Neuronal stem cell (in vitro differentiated cells): Measurements from ENCODE around the gene SIVA1.

ENCODE experiments used
- DNase-seq: peaks from one replicate; pipeline ENCODE4 v3.0.0-alpha.2; 2013; ENCODE audit warnings: low spot score
- H2AFZ ChIP-seq: one replicate; pipeline ENCODE4 v1.6.1; 2013; ENCODE audit warnings: mild to moderate bottlenecking, low read length, inconsistent platforms
- H2AK5ac ChIP-seq: 2 replicates; pipeline ENCODE4 v1.6.1; 2013; ENCODE audit warnings: low read depth, mild to moderate bottlenecking, inconsistent platforms, low read length, moderate library complexity, mixed read lengths
- H2BK120ac ChIP-seq: 2 replicates; pipeline ENCODE4 v1.6.1; 2013; ENCODE audit warnings: low read depth, mild to moderate bottlenecking, inconsistent platforms, low read length, moderate library complexity, mixed read lengths
- H2BK12ac ChIP-seq: one replicate; pipeline ENCODE4 v1.6.1; 2013; ENCODE audit warnings: low read length, inconsistent platforms
- H2BK15ac ChIP-seq: 2 replicates; pipeline ENCODE4 v1.6.1; 2013; ENCODE audit warnings: mild to moderate bottlenecking, low read length, inconsistent platforms, mixed read lengths
- H2BK5ac ChIP-seq: one replicate; pipeline ENCODE4 v1.6.1; 2013; ENCODE audit warnings: inconsistent platforms, mild to moderate bottlenecking, low read length, moderate library complexity
- H3K14ac ChIP-seq: one replicate; pipeline ENCODE4 v1.6.1; 2013; ENCODE audit warnings: low read length, inconsistent platforms
- H3K18ac ChIP-seq: 2 replicates; pipeline ENCODE4 v1.6.1; 2013; ENCODE audit warnings: low read length, inconsistent platforms
- H3K23ac ChIP-seq: 2 replicates; pipeline ENCODE4 v1.6.1; 2013; ENCODE audit warnings: low read depth, mild to moderate bottlenecking, mixed read lengths, low read length, inconsistent platforms; ENCODE audit not compliant: poor library complexity
- H3K27ac ChIP-seq: replicated peaks from 3 replicates; pipeline ENCODE4 v1.5.1; 2013; ENCODE audit warnings: low read length, inconsistent platforms
- H3K27me3 ChIP-seq, 3 experiments: 2 replicates each; pipeline ENCODE4 v1.6.1; 2013; ENCODE audit warnings: low read length in 3 of 3, mild to moderate bottlenecking in 2 of 3, inconsistent platforms in 1 of 3, low read depth in 1 of 3, mixed read lengths in 1 of 3, moderate library complexity in 1 of 3; ENCODE audit not compliant: control insufficient read depth in 3 of 3, insufficient read depth in 3 of 3
- H3K36me3 ChIP-seq, 2 donors: replicated peaks in 1 of 2; 2 replicates each; pipeline ENCODE4 v1.6.1; 2013; ENCODE audit warnings: low read length in 2 of 2; ENCODE audit not compliant: control insufficient read depth in 2 of 2, insufficient read depth in 2 of 2
- H3K4ac ChIP-seq: 2 replicates; pipeline ENCODE4 v1.6.1; 2013; ENCODE audit warnings: inconsistent platforms, mild to moderate bottlenecking, low read length, moderate library complexity
- H3K4me1 ChIP-seq, 2 donors: 1 replicate in 1 of 2; 2 replicates in 1 of 2; pipeline ENCODE4 v1.6.1; 2013; ENCODE audit warnings: low read length in 2 of 2, low read depth in 1 of 2; ENCODE audit not compliant: control insufficient read depth in 2 of 2, insufficient read depth in 1 of 2
- H3K4me2 ChIP-seq: one replicate; pipeline ENCODE4 v1.6.1; 2013; ENCODE audit warnings: mild to moderate bottlenecking, low read length, inconsistent platforms; ENCODE audit not compliant: insufficient read depth, poor library complexity, severe bottlenecking
- H3K4me3 ChIP-seq, 2 donors: 2 replicates each; pipeline ENCODE4 v1.5.1; 2013; ENCODE audit warnings: low read length in 2 of 2, mild to moderate bottlenecking in 2 of 2, inconsistent platforms in 1 of 2, moderate library complexity in 1 of 2
- H3K79me1 ChIP-seq: one replicate; pipeline ENCODE4 v1.6.1; 2013; ENCODE audit warnings: low read depth, mild to moderate bottlenecking, inconsistent platforms, low read length, moderate library complexity
- H3K9ac ChIP-seq: one replicate; pipeline ENCODE4 v1.6.1; 2013; ENCODE audit warnings: mild to moderate bottlenecking, low read depth, low read length, inconsistent platforms; ENCODE audit not compliant: poor library complexity
- H3K9me3 ChIP-seq, 2 donors: replicated peaks in 1 of 2; 2 replicates each; pipeline versions ENCODE3 to v1.6.1; 2013; ENCODE audit warnings: low read length in 2 of 2, mild to moderate bottlenecking in 2 of 2, inconsistent platforms in 1 of 2, low read depth in 1 of 2, mixed read lengths in 1 of 2, moderate library complexity in 1 of 2; ENCODE audit not compliant: control insufficient read depth in 2 of 2, insufficient read depth in 1 of 2
- H4K8ac ChIP-seq: one replicate; pipeline ENCODE4 v1.6.1; 2013; ENCODE audit warnings: low read depth, mild to moderate bottlenecking, inconsistent platforms, low read length, moderate library complexity
- H4K91ac ChIP-seq: one replicate; pipeline ENCODE4 v1.6.1; 2013; ENCODE audit warnings: low read length, low read depth, mild to moderate bottlenecking, inconsistent platforms; ENCODE audit not compliant: poor library complexity
- WGBS, 2 donors: extraction: QIAGEN DNeasy Blood & Tissue Kit; methylation state at CpG; one replicate each; pipeline ENCODE4 v1.1.7; 2013; ENCODE audit warnings: missing lambda C conversion rate in 2 of 2, mixed read lengths in 1 of 2; ENCODE audit not compliant: insufficient read length in 2 of 2, insufficient replicate concordance in 1 of 2; ENCODE audit errors: extremely low coverage in 2 of 2; 5-methylcytosine and 5-hydroxymethylcytosine counted together

Gene SIVA1

DNA sequence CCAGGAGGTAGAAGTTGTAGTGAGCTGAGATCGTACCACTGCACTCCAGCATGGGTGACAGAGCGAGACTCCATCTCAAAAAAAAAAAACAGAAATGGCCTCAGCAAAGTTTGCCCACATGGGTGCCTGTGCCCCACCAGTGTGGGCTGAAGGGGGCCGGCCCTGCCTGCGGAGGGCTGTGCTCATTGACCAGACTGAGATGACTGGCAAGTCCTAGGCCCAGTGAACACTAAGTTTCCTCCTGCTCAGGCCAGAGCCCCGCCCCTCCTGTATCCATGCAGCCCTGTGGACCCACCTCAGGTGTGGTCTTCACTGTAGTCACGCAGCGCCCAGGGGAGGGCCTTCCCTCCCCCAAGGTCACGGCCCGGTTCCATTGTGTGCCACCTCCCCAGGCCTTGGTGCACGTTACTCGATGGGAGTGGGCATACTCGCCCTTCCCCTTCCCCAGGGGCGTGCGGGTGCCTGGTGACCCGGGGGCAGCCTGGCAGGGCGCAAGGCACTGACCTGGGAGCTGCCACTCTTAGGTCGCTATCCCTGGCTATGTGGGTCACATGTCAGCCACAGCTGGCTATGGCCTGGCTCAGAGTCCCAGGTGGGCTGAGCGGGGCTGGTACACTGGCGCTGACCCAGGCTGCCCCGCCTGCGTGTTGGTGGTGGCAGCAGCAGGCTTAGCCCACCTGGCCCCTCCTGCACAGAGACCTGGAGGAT lies 47.5 kb upstream of the SIVA1 start:
- Histone ChIP-seq H2BK12ac (no peak overlapping the region), H3K9me3 (peaks cover 11% of the 10 kb centered on the region in 2 donors), H2BK15ac (no peak overlapping the region), H3K4me2 (no peak overlapping the region), H3K36me3 (peaks cover 22 to 46% of the 10 kb centered on the region in 2 donors), H3K4ac (no peak overlapping the region), H2AK5ac (peak overlapping the region; percentile 89), H3K27ac (no peak overlapping the region), H3K27me3 (peaks cover 0 to 2% (median 0%) of the 10 kb centered on the region in 3 experiments), H2BK5ac (peak overlapping the region; percentile 87), H3K4me3 (no peak overlapping the region), H4K8ac (no peak overlapping the region), H3K9ac (no peak overlapping the region), H3K79me1 (peaks cover 8% of the 10 kb centered on the region), H3K23ac (no peak overlapping the region), H3K18ac (no peak overlapping the region), H3K14ac (peak overlapping the region; percentile 17), H4K91ac (peak overlapping the region; percentile 11), H2BK120ac (no peak overlapping the region), H3K4me1 (peaks cover 3 to 14% of the 10 kb centered on the region in 2 donors), H2AFZ (no peak overlapping the region)
- no CpG with 5 or more reads among the region's 21 CpGs for WGBS, 2 donors
- no peak for DNase-seq

DNA sequence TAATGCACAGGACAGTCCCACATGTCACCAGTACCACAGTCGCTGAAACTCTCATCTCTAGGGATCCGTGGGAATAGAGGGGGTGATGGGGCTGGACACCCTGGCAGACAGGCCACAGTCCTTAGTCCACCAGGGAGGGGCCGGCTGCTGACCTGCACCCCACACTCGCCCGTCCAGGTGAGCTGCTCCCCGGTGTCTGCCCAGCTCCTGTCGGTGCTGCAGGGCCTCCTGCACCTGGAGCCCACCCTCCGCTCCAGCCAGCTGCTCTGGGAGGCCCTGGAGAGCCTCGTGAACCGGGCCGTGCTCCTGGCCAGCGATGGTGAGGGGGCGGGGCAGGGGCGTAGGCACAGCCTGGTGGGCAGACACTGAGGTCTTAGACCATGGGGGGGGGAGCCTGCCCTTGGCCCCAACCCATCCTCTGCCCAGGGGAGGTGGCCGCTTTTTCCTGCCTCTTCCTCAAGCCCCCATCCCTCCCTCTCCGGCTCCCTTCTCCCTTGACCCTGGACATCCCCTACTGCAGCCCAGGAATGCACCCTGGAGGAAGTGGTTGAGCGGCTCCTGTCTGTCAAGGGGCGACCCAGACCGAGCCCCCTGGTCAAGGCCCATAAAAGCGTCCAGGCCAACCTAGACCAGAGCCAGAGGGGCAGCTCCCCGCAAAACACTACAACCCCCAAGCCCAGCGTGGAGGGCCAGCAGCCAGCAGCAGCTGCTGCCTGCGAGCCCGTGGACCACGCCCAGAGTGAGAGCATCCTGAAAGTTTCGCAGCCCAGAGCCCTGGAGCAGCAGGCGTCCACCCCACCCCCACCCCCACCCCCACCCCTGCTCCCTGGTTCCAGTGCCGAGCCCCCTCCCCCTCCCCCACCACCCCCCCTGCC lies 46.0 kb upstream of the SIVA1 start:
- peak overlapping the region; percentile 95 for H3K4ac ChIP-seq
- no peak overlapping the region for H3K23ac ChIP-seq
- H3K27me3 ChIP-seq = peaks cover 0 to 2% (median 0%) of the 10 kb centered on the region in 3 experiments
- H3K79me1 ChIP-seq = peaks cover 4% of the 10 kb centered on the region
- no peak overlapping the region for H3K27ac ChIP-seq
- DNase-seq = no peak
- no CpG with 5 or more reads among the region's 28 CpGs for WGBS, 2 donors
- no peak overlapping the region for H2BK15ac ChIP-seq
- H4K8ac ChIP-seq = no peak overlapping the region
- peaks cover 11% of the 10 kb centered on the region in 2 donors for H3K9me3 ChIP-seq
- H3K18ac ChIP-seq = peak overlapping the region; percentile 78
- H2AK5ac ChIP-seq = peak overlapping the region; percentile 89
- no peak overlapping the region for H3K14ac ChIP-seq
- no peak overlapping the region for H2BK12ac ChIP-seq
- H2BK120ac ChIP-seq = no peak overlapping the region
- H3K36me3 ChIP-seq = peaks cover 27 to 61% of the 10 kb centered on the region in 2 donors
- H2AFZ ChIP-seq = no peak overlapping the region
- H3K4me3 ChIP-seq = no peak overlapping the region
- H3K4me2 ChIP-seq = no peak overlapping the region
- H3K9ac ChIP-seq = no peak overlapping the region
- peaks cover 3 to 11% of the 10 kb centered on the region in 2 donors for H3K4me1 ChIP-seq
- H2BK5ac ChIP-seq = peak overlapping the region; percentile 87
- no peak overlapping the region for H4K91ac ChIP-seq

DNA sequence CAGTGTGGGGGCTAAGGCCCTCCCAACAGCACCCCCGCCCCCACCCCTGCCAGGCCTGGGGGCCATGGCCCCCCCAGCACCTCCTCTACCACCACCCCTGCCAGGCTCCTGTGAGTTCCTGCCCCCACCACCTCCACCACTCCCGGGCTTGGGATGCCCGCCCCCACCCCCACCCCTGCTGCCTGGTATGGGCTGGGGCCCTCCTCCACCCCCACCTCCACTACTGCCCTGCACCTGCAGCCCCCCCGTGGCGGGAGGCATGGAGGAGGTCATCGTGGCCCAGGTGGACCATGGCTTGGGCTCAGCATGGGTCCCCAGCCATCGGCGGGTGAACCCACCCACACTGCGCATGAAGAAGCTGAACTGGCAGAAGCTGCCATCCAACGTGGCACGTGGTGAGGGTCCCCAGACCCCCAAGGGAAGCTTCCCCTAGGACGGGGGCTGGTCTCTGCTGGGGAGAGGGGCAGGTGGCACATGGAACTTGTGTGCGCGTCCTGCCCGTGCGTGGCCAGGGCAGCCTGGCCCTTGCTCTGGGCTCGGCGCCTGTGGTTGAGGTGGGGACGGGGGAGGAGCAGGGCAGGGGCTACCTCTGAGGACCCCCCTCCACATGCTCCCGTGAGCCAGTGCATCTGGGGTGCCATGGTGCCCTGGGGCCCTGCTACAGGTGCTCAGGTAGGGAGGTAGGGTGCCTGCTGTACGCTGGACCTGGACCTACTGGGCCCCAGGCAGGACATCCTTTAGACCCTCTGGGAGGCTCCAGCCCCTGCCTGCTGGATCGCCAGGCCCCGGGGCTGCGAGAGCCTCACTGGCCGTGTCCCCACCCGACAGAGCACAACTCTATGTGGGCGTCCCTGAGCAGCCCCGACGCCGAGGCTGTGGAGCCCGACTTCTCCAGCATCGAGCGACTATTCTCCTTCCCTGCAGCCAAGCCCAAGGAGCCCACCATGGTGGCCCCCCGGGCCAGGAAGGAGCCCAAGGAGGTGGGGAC lies 45.0 kb upstream of the SIVA1 start:
- Histone ChIP-seq H3K4me2 (no peak overlapping the region), H3K4me3 (no peak overlapping the region), H3K9ac (peak overlapping the region; percentile 38), H3K79me1 (peaks cover 6% of the 10 kb centered on the region), H2AFZ (no peak overlapping the region), H3K14ac (peak overlapping the region; percentile 63), H3K27me3 (peaks cover 0 to 2% (median 0%) of the 10 kb centered on the region in 3 experiments), H2AK5ac (peak overlapping the region; percentile 99), H2BK120ac (peak overlapping the region; percentile 64), H3K18ac (peak overlapping the region; percentile 96), H4K91ac (peak overlapping the region; percentile 99), H2BK5ac (no peak overlapping the region), H4K8ac (no peak overlapping the region), H2BK15ac (peak overlapping the region; percentile 79), H3K36me3 (peaks cover 26 to 65% of the 10 kb centered on the region in 2 donors), H2BK12ac (peak overlapping the region; percentile 97), H3K4ac (no peak overlapping the region), H3K23ac (peak overlapping the region; percentile 93), H3K27ac (no peak overlapping the region), H3K9me3 (peaks cover 11% of the 10 kb centered on the region in 2 donors), H3K4me1 (peaks cover 3 to 11% of the 10 kb centered on the region in 2 donors)
- no CpG with 5 or more reads among the region's 34 CpGs for WGBS, 2 donors
- DNase-seq = no peak
